HAP-1 (cell line): Measurements from ENCODE around the gene LTN1.

ENCODE experiments used
- DNase-seq, 2 experiments: peaks; one replicate each; pipeline ENCODE4 v3.0.0-alpha.2; 2016 to 2020; ENCODE audit warnings: low spot score in 2 of 2
- H3K27me3 ChIP-seq: fragments of 250-450 bp; sonication (Bioruptor Pico); 2 replicates; pipeline ENCODE4 v1.5.1; 2020; ENCODE audit warnings: low read depth, mild to moderate bottlenecking, moderate library complexity
- H3K36me3 ChIP-seq: fragments of 250-450 bp; sonication (Bioruptor Pico); replicated peaks from 2 replicates; pipeline ENCODE4 v1.5.1; 2020; ENCODE audit warnings: mild to moderate bottlenecking
- H3K4me1 ChIP-seq: fragments of 250-450 bp; sonication (Bioruptor Pico); 2 replicates; pipeline ENCODE4 v1.5.1; 2020; ENCODE audit warnings: mild to moderate bottlenecking
- H3K4me3 ChIP-seq: fragments of 250-450 bp; sonication (Bioruptor Pico); 2 replicates; pipeline ENCODE4 v1.5.1; 2020; ENCODE audit warnings: mild to moderate bottlenecking, moderate library complexity
- H3K9me3 ChIP-seq: fragments of 250-450 bp; sonication (Bioruptor Pico); 2 replicates; pipeline ENCODE4 v1.5.1; 2020; ENCODE audit warnings: mild to moderate bottlenecking, moderate library complexity
- in situ Hi-C: fragments of 300-500 bp; cut with MboI; formaldehyde crosslinking; loops from 3 replicates; pipeline ENCODE4 v1.14.3; 2020; ENCODE audit warnings: low sequenced_read_pairs, inconsistent platforms, mixed read lengths

LTN1 gene

DNA sequence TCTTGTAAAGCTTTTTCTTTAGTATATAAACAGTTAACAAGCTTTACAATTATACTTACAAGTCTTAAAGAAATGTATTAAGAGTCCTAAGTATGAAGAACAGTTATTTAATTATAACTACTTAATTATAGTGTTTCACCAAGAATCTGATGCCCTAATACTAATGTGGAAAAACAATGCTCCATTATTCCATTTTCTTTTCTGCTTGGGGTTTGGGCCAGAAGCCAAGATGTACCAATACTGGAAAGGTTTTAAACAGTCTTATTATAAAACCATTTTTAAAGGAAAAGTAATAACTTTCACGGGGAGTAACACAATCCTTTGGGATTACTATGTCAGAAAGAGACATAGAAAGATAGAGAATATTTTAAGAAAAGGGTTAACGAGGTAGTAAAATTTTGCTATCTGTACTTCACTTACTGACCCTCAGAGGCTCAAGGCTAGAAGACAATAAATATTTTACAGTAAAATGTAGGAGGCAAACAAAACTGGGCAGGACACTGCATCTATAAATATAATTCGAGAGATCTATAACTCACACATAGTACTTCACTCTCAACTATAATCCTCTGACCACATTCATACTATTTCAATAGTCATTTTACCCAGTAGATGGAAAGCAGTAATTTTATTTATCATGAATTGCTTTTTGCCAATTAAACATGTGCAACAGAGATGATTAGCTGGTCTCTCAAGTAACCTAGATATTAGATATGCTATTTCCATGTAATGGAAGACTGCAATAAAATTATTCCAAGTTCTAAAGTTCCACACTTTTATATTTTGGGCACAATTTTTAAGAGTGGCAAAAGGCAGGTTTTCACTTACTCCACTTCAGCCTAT lies 63.9 kb downstream of the LTN1 start:
- Histone ChIP-seq H3K4me3 (no peak overlapping the region), H3K36me3 (peaks cover 3% of the 10 kb centered on the region; the same call in 1 of the 2 replicates), H3K9me3 (no peaks in the 10 kb centered on the region), H3K4me1 (no peaks in the 10 kb centered on the region), H3K27me3 (no peaks in the 10 kb centered on the region)
- in situ Hi-C loops, result no loop called here
- no peak for DNase-seq

DNA sequence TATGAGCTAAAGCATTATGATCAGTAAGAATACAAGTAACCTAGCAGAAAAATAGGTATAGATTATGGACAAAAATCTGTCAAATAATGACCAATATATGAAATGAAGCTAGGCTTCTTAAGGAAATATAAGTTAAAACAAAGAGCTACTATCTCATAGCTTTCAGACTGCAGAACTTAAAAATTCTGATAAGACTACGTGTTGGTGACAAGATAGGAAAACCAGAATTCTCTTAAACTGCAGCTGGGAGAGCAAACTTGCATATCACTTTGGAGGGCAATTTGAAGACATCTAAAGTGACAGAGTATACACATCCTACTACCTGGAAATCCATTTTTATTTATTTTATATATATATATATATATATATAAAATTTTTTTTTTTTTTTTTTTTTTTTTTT lies 65.5 kb downstream of the LTN1 start:
- no peaks in the 10 kb centered on the region for H3K27me3 ChIP-seq
- no peak for DNase-seq
- no peak overlapping the region for H3K4me3 ChIP-seq
- H3K4me1 ChIP-seq, result no peaks in the 10 kb centered on the region
- no peaks in the 10 kb centered on the region for H3K9me3 ChIP-seq
- H3K36me3 ChIP-seq, result peaks cover 5% of the 10 kb centered on the region
- in situ Hi-C loops, result no loop called here

- in situ Hi-C loops, result no loop called here
- Histone ChIP-seq H3K4me1 (no peaks in the 10 kb centered on the region), H3K9me3 (no peaks in the 10 kb centered on the region), H3K27me3 (no peaks in the 10 kb centered on the region), H3K4me3 (no peak overlapping the region), H3K36me3 (peaks cover 4% of the 10 kb centered on the region)
- DNase-seq, result no peak
Observed at GRCh38 chr21:28923439-28923975, 69.2 kb downstream of the LTN1 start.

GRCh38 chr21:28922368-28922767 lies 70.3 kb downstream of the LTN1 start:
- Histone ChIP-seq H3K27me3 (no peaks in the 10 kb centered on the region), H3K9me3 (no peaks in the 10 kb centered on the region), H3K4me3 (no peak overlapping the region), H3K36me3 (peaks cover 4% of the 10 kb centered on the region), H3K4me1 (no peaks in the 10 kb centered on the region)
- DNase-seq, result no peak
- in situ Hi-C loops, result no loop called here

DNA sequence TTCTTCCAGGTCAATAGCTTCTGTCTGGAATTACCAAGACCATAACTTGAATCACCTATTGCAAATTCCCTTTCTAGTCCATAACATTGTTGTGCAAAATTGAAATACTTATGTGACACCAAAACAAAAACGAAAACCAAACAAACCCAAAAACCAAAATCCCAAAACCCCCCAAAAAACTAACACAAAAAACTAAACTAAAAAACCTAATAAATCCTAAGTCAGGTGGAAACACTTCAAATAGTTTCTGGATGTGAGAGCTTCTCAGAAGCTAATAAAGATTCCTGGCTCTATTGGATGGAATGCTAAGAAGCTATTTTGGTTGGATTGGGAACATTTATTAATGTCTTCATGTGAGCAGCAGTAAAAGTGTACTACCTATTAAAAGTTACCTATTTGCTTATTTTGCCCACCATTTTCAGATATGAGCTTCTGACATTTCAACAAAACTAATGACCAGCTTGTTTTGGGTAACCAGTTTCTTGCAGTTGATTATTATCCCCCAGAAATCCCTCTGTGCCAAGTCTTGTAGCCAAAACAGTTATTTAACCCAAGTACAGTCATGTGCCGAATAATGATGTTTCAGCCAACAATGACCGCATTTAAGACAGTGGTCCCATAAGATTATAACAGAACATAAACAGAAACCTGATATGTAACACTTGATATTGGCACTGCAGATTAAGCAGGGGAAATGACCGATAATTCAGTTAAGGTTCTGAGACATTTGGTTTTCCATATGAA lies 76.4 kb downstream of the LTN1 start:
- no peaks in the 10 kb centered on the region for H3K9me3 ChIP-seq
- DNase-seq, result no peak
- peaks cover 5% of the 10 kb centered on the region; the same call in 1 of the 2 replicates for H3K27me3 ChIP-seq
- no peaks in the 10 kb centered on the region for H3K36me3 ChIP-seq
- H3K4me1 ChIP-seq, result no peaks in the 10 kb centered on the region
- no peak overlapping the region for H3K4me3 ChIP-seq
- in situ Hi-C loops, result no loop called here

DNA sequence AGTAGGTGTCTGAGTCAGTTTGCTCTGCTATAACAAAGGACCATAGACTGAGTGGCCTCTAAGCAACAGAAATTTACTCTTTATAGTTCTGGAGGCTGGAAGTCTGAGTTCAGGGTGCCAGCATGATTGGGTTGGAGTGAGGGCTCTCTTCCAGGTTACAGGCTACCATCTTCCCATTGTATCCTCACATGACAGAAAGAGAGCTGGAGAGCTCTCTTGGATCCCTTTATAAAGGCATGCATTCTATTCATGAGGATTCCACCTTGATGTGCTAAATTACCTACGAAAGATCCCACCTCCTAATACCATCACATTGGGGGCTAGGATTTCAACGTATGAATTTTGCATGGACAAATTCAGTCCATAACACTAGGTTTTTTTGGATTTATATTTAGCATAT lies 79.6 kb downstream of the LTN1 start:
- in situ Hi-C loops, result no loop called here
- Histone ChIP-seq H3K27me3 (peaks cover 8% of the 10 kb centered on the region; the same call in 1 of the 2 replicates), H3K4me1 (no peaks in the 10 kb centered on the region), H3K9me3 (no peaks in the 10 kb centered on the region), H3K36me3 (no peaks in the 10 kb centered on the region), H3K4me3 (no peak overlapping the region)
- DNase-seq, result no peak

DNA sequence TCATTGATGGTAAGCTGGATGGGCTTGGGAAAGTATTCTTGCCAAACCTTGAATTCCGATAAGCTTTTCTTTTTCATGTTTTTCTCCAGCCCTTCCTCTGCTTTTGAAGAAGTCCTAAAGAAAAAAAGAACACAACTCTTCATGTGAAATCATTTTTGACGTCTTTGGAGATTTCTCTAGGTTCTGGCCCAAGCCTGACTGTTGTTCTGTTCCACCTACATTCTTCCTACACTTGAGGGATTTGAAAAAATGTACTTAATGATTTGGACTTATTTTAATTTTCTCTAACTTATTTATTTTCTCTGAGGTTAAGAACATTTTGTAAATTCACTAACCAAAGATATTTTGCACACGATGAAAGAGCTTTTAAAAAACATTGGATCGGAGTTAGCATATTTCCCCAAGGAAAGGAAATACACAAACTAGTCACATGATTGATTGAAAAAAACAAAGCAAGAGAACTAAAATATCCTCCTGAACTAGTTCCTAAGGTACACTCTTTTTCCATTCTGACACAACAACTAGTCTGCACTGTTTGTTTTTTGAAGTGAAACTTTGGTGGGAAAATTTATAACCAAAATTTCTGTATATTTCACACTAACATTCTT lies 82.3 kb downstream of the LTN1 start:
- no peaks in the 10 kb centered on the region for H3K4me1 ChIP-seq
- H3K4me3 ChIP-seq, result no peak overlapping the region
- no peaks in the 10 kb centered on the region for H3K9me3 ChIP-seq
- H3K36me3 ChIP-seq, result no peaks in the 10 kb centered on the region
- in situ Hi-C loops, result no loop called here
- DNase-seq, result no peak
- H3K27me3 ChIP-seq, result peaks cover 8% of the 10 kb centered on the region; the same call in 1 of the 2 replicates

GRCh38 chr21:28908351-28908750 lies 84.3 kb downstream of the LTN1 start:
- DNase-seq, result no peak

GRCh38 chr21:28906841-28907240 lies 85.8 kb downstream of the LTN1 start:
- Histone ChIP-seq H3K9me3 (no peaks in the 10 kb centered on the region), H3K27me3 (peaks cover 3% of the 10 kb centered on the region; the same call in 1 of the 2 replicates), H3K4me3 (no peak overlapping the region), H3K36me3 (no peaks in the 10 kb centered on the region), H3K4me1 (no peaks in the 10 kb centered on the region)
- no peak for DNase-seq
- in situ Hi-C loops, result no loop called here

More at GRCh38 chr21:28908351-28908750, 84.3 kb downstream of the LTN1 start:
- Histone ChIP-seq H3K4me1 (no peaks in the 10 kb centered on the region), H3K27me3 (peaks cover 6% of the 10 kb centered on the region; the same call in 1 of the 2 replicates), H3K9me3 (no peaks in the 10 kb centered on the region), H3K36me3 (no peaks in the 10 kb centered on the region), H3K4me3 (no peak overlapping the region)
- in situ Hi-C loops, result no loop called here

DNA sequence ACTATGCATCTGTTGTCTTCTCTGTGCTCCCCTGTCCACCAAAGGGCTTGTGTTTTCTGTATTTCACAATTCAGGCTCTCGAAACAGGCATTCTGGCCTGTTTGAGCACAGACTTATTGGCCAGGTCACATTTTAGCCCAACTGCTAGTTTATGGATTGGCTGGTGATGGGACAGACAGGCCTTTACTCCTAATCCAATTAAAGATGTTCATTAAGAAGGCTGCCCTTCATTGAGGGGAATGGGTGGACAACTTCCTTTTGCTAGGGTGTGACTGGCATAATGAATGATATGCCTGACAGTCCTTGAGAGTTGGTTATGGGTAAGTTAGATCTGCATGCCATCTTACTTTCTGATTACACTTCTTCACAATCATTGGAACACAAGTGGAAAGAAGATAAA lies 86.4 kb downstream of the LTN1 start:
- Histone ChIP-seq H3K4me1 (no peaks in the 10 kb centered on the region), H3K4me3 (no peak overlapping the region), H3K27me3 (0 out of 2 replicates have a peak, but pooled peaks cover 2% of the 10 kb centered on the region), H3K36me3 (no peaks in the 10 kb centered on the region), H3K9me3 (no peaks in the 10 kb centered on the region)
- DNase-seq, result no peak
- in situ Hi-C loops, result no loop called here

GRCh38 chr21:28904961-28905435 lies 87.7 kb downstream of the LTN1 start:
- Histone ChIP-seq H3K36me3 (no peaks in the 10 kb centered on the region), H3K27me3 (no peaks in the 10 kb centered on the region; the same call in 1 of the 2 replicates), H3K4me3 (no peak overlapping the region), H3K4me1 (no peaks in the 10 kb centered on the region), H3K9me3 (no peaks in the 10 kb centered on the region)
- no peak for DNase-seq
- in situ Hi-C loops, result no loop called here

GRCh38 chr21:28903448-28903847 lies 89.2 kb downstream of the LTN1 start:
- Histone ChIP-seq H3K4me3 (no peak overlapping the region), H3K27me3 (peaks cover 6% of the 10 kb centered on the region; the same call in 1 of the 2 replicates), H3K36me3 (no peaks in the 10 kb centered on the region), H3K9me3 (no peaks in the 10 kb centered on the region), H3K4me1 (no peaks in the 10 kb centered on the region)
- no peak for DNase-seq
- in situ Hi-C loops, result no loop called here

DNA sequence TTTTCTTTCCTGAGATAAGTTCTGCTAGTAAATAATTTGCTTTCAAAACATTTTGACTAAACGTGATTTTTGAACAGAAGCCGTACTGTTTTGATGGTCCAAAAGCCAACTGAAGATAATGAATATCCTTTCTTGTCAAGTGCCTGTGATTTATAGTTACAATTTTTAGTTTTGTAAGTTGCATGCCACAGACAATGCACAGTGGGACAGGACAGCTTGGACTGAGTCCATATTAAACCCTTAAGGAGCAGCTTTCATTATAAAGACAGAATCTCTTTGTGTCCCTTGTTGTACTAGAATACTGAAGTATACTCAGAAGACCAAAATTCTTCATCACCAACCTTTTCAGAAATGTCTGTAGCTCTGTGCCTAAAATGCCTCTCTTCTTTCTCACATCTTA lies 92.2 kb downstream of the LTN1 start:
- Histone ChIP-seq H3K4me1 (no peaks in the 10 kb centered on the region), H3K9me3 (no peaks in the 10 kb centered on the region), H3K27me3 (peaks cover 6% of the 10 kb centered on the region; the same call in 1 of the 2 replicates), H3K36me3 (no peaks in the 10 kb centered on the region), H3K4me3 (no peak overlapping the region)
- no peak for DNase-seq
- in situ Hi-C loops, result no loop called here
